ENCODE measurements around the gene ARIH1.
A peak's percentile ranks its signal among the peaks of the same experiment; 100 is the strongest.
"Not testable (repeated sequence)": the region's sequence is repeated elsewhere in the genome, so short reads cannot be mapped to it uniquely, and the experiment has no call there.

ARIH1 gene, protein sequence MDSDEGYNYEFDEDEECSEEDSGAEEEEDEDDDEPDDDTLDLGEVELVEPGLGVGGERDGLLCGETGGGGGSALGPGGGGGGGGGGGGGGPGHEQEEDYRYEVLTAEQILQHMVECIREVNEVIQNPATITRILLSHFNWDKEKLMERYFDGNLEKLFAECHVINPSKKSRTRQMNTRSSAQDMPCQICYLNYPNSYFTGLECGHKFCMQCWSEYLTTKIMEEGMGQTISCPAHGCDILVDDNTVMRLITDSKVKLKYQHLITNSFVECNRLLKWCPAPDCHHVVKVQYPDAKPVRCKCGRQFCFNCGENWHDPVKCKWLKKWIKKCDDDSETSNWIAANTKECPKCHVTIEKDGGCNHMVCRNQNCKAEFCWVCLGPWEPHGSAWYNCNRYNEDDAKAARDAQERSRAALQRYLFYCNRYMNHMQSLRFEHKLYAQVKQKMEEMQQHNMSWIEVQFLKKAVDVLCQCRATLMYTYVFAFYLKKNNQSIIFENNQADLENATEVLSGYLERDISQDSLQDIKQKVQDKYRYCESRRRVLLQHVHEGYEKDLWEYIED

DNA sequence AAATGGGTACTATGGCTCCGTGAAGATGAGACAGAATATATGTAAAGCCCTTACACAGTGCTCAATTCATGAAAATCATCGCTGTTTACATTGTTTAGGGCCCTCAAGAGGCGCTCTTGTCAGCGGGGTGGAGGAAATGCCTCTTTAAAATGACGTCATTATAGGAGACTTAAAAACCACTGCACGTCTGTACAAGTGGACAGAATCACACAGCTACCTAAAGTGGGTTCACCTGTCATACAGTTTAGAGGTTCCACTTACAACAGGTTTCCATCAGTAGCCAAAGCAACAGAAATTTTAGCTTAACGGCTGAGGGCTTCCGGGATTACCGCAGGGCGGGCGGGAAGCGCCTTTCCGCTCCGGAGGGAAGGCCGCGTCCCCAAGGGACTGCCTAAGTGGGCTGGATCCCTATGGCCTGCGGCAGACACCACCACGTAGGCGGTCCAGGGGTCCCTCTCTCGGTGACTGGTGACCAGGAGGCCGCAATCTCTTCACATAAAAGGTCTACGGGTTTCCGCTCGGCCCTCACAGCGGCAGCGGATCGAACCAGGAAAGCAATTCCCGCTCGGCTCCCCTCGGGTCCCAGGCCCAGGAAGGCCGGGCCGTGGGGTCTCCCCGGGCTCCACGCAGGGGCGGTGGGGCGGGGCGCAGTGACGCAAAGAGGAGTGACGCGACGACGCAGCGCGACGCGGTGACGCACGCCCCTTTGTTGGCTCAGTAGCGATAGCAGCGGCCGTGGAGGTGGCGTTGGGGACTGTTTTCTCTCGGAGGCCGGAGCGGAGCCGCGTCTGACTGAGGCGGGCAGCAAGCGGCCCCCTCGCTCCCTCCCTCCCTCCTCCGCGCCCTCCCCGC lies at the start of gene ARIH1:
ARIH1 (plus strand) TSS at position 717 of the 852 bp plus-strand sequence. CDS start 310 bp downstream, outside the sequence.
- FAIRE-seq (peak; percentile 11), DNase-seq (ENCODE audit: insufficient read length, low spot score) (peak; percentile 55)
- TF ChIP-seq POLR2A (IDR thresholded peaks at IDR 0.05; ENCODE audit: low read depth, low read length), result peak; percentile 98

DNA sequence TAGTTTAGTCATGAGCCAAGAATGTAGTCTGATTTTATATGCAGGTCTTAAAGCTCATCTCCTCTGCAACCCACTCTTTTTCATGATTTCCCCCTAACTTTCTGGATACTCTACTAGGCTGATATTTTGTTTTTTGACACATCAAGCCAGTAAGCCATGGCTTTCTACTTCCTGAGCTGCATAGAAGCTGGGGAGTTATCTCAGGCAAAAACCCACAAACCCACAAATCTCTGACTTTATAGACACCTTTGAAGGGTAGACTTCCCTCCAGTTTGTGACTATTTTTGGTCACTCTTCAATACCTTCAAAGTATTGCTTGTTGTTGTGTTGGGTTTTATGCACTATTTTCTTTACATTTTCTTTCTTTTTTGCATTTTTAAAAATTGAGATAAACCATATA lies 47.4 kb upstream of the ARIH1 start:
- FAIRE-seq (no peak), DNase-seq (ENCODE audit: insufficient read length, low spot score) (no peak)
- TF ChIP-seq POLR2A (IDR thresholded peaks at IDR 0.05; ENCODE audit: low read depth, low read length), result no peak

DNA sequence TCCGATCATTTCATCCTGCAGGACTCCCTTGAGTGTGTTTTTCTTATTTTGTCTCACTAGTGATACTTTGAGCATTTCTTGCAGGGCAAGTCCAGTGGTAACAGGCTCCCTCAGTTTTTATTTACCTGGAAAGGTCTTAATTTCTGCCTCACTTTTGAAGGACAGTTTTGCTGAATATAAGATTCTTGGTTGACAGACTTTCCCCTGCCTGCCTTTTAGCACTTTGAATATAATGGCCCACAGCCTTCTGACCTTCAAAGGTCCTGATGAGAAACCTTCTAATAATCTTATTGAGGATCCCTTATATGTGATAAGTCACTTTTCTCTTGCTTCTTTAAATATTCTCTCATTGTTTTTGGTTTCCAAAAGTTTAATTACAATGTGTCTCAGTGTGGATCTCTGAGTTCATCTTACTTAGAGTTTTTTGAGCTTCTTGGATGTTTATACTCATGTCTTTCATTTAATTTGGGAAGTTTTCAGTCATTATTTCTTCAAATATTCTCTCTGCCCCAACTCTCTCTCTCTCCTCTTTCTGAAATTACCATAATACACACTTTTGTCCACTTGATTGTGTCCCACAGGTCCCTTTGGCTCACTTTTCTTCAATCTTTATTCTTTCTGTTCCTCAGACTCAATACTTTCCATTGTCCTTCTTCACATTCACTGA lies 36.3 kb upstream of the ARIH1 start:
- no peak for FAIRE-seq
- no peak for DNase-seq (ENCODE audit: insufficient read length, low spot score)
- no peak for TF ChIP-seq POLR2A (IDR thresholded peaks at IDR 0.05; ENCODE audit: low read depth, low read length)

DNA sequence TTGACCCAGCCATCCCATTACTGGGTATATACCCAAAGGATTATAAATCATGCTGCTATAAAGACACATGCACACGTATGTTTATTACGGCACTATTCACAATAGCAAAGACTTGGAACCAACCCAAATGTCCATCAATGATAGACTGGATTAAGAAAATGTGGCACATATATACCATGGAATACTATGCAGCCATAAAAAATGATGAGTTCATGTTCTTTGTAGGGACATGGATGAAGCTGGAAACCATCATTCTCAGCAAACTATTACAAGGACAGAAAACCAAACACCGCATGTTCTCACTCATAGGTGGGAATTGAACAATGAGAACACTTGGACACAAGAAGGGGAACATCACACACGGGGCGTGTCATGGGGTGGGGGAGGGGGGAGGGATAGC lies 31.3 kb upstream of the ARIH1 start:
- not testable (repeated sequence) for DNase-seq (ENCODE audit: insufficient read length, low spot score); FAIRE-seq

DNA sequence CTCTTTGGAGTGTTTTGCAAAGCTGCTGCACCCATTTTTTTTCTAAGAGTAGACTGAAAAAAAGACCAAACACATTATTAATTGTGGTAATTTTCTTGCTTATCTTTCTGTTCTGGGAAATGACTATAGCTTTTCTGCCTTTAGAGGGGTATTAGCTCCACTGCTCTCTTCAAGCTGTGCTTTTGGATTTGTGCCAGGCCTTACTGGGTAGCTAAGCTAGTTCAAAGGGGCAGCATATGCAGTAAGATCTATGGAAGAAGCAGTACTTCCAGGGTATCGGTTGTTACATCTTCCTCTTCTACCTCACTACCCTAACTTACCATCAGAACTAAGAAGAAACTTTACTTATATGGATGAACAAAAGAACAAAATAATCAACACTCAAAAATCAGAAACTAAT lies 28.7 kb upstream of the ARIH1 start:
- no peak for FAIRE-seq
- no peak for TF ChIP-seq POLR2A (IDR thresholded peaks at IDR 0.05; ENCODE audit: low read depth, low read length)
- no peak for DNase-seq (ENCODE audit: insufficient read length, low spot score)

DNA sequence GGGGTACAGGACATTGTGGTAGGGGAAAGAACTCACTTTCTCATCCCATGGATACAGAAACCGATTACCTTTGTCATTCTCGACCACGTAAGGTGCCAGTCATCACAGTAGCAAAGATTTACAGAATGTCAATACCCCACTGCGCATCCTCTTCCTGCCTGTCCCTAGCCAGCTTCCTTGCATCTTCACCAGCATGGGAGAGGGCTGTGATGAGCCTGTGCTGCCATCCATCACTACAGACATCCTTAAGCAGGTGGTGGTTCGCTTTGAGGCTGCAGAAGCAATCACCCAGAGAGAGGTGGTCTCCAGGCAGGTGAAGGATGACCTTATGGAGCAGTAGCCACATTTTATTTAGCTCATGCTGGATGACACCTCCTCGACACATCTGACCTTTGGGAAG lies 23.3 kb upstream of the ARIH1 start:
- no peak for FAIRE-seq
- no peak for TF ChIP-seq POLR2A (IDR thresholded peaks at IDR 0.05; ENCODE audit: low read depth, low read length)
- no peak for DNase-seq (ENCODE audit: insufficient read length, low spot score)

DNA sequence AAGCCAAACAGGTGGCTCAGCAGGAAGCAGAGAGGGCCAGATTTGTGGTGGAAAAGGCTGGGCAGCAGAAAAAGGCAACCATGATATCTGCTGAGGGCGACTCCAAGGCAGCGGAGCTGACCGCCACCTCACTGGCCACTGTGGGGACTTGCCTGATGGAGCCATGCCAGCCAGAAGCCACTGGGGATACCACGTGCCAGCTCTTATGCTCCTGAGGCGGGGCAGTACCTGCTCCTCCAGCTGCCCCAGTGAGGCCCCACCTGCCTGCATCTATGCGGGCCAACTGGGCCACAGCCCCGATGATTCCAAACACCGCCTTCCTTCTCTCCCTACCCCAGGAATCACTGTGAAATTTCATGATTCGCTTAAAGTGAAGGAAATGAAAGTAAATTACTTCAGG lies 22.9 kb upstream of the ARIH1 start:
- TF ChIP-seq POLR2A (IDR thresholded peaks at IDR 0.05; ENCODE audit: low read depth, low read length), result no peak

DNA sequence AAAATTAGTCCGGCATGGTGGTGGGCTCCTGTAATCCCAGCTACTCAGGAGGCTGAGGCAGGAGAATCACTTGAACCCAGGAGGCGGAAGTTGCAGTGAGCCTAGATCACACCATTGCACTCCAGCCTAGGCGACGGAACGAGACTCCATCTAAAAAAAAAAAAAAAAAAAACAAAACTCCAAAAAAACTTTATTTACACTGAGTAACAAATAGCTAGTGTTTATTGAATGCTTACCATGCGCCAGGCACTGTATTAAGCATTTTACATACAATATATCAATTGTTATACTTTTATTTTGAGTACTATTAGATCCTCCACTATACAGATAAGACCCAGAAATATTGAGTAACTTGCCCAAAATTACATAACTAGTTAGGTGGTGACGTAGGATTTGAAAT lies 17.4 kb upstream of the ARIH1 start:
- DNase-seq (ENCODE audit: insufficient read length, low spot score) (no peak), FAIRE-seq (no peak)
- no peak for TF ChIP-seq POLR2A (IDR thresholded peaks at IDR 0.05; ENCODE audit: low read depth, low read length)

More for the DNA sequence above, 22.9 kb upstream of the ARIH1 start:
- FAIRE-seq (no peak), DNase-seq (ENCODE audit: insufficient read length, low spot score) (no peak)

DNA sequence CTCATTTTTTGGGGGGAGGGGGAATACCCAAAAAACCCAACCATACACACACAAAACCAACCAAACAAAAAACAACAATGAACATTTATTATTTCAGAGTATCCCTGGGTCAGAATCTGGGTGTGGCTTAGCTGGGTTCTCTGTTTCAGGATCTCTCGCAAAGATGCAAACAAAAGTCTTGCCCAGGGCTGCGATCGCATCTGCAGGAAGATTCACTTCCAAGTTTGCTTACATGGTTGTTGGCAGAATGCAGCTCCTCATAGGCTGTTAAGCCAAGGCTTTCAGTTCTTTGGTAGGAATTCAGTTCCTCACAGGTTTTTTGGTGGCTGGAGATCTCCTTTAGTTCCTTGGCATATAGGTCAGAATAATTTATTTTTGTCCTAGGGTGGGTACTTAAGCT lies 13.7 kb upstream of the ARIH1 start:
- DNase-seq (ENCODE audit: insufficient read length, low spot score) (no peak), FAIRE-seq (no peak)
- TF ChIP-seq POLR2A (IDR thresholded peaks at IDR 0.05; ENCODE audit: low read depth, low read length), result no peak

DNA sequence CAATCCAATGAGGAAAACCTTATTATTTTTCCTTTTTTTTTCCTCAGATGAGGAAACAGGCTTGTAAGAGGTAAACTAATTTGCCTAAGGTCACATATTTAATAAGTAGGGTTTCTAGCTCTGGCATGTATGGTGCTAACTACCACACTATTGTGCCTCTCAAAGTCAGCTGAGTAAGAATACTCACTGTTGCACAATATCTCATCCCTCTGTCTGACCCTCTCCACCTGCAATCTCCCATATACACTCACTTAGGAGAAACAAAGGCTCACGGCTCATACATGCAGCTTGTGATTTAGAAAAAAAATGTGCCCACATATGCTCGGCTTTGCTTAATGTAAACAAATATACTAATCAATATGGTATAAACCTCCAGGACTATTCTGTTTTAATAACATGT lies 10.4 kb upstream of the ARIH1 start:
- FAIRE-seq (no peak), DNase-seq (ENCODE audit: insufficient read length, low spot score) (no peak)
- TF ChIP-seq POLR2A (IDR thresholded peaks at IDR 0.05; ENCODE audit: low read depth, low read length), result no peak

DNA sequence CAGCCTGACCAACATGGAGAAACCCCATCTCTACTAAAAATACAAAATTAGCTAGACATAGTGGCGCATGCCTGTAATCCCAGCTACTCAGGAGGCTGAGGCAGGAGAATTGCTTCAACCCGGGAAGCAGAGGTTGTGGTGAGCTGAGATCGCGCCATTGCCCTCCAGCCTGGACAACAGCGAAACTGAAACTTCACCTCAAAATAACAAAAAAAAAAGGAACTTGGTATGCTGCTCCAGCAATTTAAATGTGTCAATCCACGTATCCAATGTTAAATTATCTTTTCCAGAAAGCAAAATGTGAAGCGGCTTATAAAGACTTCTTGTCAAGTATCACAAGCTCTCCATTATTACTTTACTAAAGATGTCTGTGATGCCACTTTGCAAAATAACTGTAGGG lies 9.9 kb upstream of the ARIH1 start:
- TF ChIP-seq POLR2A (IDR thresholded peaks at IDR 0.05; ENCODE audit: low read depth, low read length), result no peak
- no peak for DNase-seq (ENCODE audit: insufficient read length, low spot score)
- FAIRE-seq, result no peak

DNA sequence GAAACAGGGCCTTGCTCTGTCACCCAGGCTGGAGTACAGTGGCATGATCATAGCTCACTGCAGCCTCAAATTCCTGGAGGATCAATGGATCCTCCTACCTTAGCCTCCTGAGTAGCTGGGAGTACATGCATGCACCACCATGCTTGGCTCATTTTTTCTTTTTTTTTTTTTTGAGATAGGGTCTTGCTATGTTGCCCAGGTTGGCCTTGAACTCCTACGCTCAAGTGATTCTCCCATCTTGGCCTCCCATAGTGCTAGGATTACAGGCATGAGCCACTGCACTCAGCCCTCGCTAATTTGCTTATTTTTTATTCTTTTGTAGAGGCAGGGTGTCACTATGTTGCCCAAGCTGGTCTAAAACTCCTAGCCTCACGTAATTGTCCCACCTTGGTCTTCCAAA lies 6.0 kb upstream of the ARIH1 start:
- DNase-seq (ENCODE audit: insufficient read length, low spot score) (no peak), FAIRE-seq (no peak)
- TF ChIP-seq POLR2A (IDR thresholded peaks at IDR 0.05; ENCODE audit: low read depth, low read length), result no peak

DNA sequence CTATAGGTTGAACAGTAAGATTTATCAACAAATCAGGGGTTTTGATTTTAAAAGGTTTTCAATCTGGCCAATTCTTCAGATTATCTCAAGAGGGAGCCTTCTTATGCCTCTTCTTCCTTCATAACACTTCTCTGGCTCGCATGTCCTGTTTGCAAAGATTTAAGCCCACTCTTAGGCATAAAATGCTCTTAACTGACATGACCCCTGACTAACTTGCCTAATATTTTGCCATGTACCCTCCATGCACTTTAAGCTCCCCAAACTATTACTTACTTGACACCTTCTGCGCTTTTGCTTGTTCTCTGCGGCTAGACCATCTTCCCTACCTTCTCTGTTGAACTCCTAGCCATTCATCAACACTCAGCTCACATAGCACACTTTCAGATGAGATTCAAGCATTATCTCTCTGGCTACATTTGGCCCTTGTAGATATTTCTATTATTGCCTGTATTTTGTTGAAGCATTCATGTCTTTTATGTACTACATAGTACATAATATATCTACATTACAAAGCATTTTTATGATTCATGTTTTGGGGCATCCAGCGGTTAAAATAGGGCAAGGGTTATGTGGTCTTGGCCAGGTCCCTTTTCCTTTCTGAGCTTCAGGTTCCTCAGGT lies 1.0 kb upstream of the ARIH1 start:
- DNase-seq (ENCODE audit: insufficient read length, low spot score), result no peak
- TF ChIP-seq POLR2A (IDR thresholded peaks at IDR 0.05; ENCODE audit: low read depth, low read length), result no peak
- no peak for FAIRE-seq
